Loucy (cell line): ENCODE measurements around the gene GADL1.

Source experiments
- H2AFZ ChIP-seq: fragments of 200-600 bp; sonication (generic); 2 replicates; pipeline ENCODE4 v1.6.0; 2016; ENCODE audit warnings: antibody characterized with exemption, mild to moderate bottlenecking, low read length, moderate library complexity
- H3F3A ChIP-seq: fragments of 200-600 bp; 2 replicates; pipeline ENCODE4 v1.6.0; 2016; ENCODE audit warnings: antibody characterized with exemption, low read depth, mild to moderate bottlenecking
- H3K27me3 ChIP-seq: fragments of 200-600 bp; sonication (generic); 2 replicates; pipeline ENCODE4 v1.6.1; 2014; ENCODE audit warnings: low read length, mild to moderate bottlenecking; ENCODE audit not compliant: insufficient read depth, poor library complexity, severe bottlenecking
- H3K36me3 ChIP-seq: fragments of 200-600 bp; sonication (generic); 2 replicates; pipeline ENCODE4 v1.6.1; 2016; ENCODE audit warnings: low read length; ENCODE audit not compliant: insufficient read depth
- H3K4me1 ChIP-seq: fragments of 200-600 bp; sonication (generic); 2 replicates; pipeline ENCODE4 v1.5.1; 2014; ENCODE audit warnings: low read length, mild to moderate bottlenecking; ENCODE audit not compliant: insufficient read depth, poor library complexity, severe bottlenecking
- H3K4me2 ChIP-seq: fragments of 200-600 bp; sonication (generic); 2 replicates; pipeline ENCODE4 v1.6.0; 2014; ENCODE audit warnings: antibody characterized with exemption, low read length, low read depth, mild to moderate bottlenecking; ENCODE audit not compliant: poor library complexity, severe bottlenecking
- H3K4me3 ChIP-seq: fragments of 200-600 bp; sonication (generic); 2 replicates; pipeline ENCODE4 v1.5.1; 2014; ENCODE audit warnings: low read length, mild to moderate bottlenecking, mixed read lengths; ENCODE audit not compliant: poor library complexity, severe bottlenecking
- H3K79me2 ChIP-seq: fragments of 200-600 bp; sonication (generic); 2 replicates; pipeline ENCODE4 v1.6.1; 2014; ENCODE audit warnings: low read length; ENCODE audit not compliant: insufficient read depth
- H3K9ac ChIP-seq: fragments of 200-600 bp; sonication (generic); 2 replicates; pipeline ENCODE4 v1.6.0; 2014; ENCODE audit warnings: mild to moderate bottlenecking, low read depth, low read length, moderate library complexity; ENCODE audit not compliant: poor library complexity, severe bottlenecking
- H3K9me2 ChIP-seq: fragments of 200-600 bp; sonication (generic); replicated peaks from 2 replicates; pipeline ENCODE4 v1.6.1; 2016; ENCODE audit warnings: low read depth, low read length, mixed read lengths
- H3K9me3 ChIP-seq: fragments of 200-600 bp; sonication (generic); 2 replicates; pipeline ENCODE4 v1.6.1; 2014; ENCODE audit warnings: mild to moderate bottlenecking, antibody characterized with exemption, low read length, low read depth; ENCODE audit not compliant: insufficient read depth
- H4K20me1 ChIP-seq: fragments of 200-600 bp; sonication (generic); 2 replicates; pipeline ENCODE4 v1.6.0; 2014; ENCODE audit warnings: antibody characterized with exemption, low read length, mild to moderate bottlenecking; ENCODE audit not compliant: insufficient read depth, poor library complexity, severe bottlenecking
- CTCF ChIP-seq: fragments of 200-600 bp; sonication (generic); conservative IDR thresholded peaks from 2 replicates; pipeline ENCODE4 v1.5.1; 2014; ENCODE audit warnings: mild to moderate bottlenecking, antibody characterized with exemption, low read length
- EZH2phosphoT487 ChIP-seq: fragments of 200-600 bp; IDR thresholded peaks from 2 replicates; pipeline ENCODE4 v1.6.1; 2018; ENCODE audit warnings: antibody characterized with exemption, mild to moderate bottlenecking, moderate library complexity, borderline replicate concordance

Gene GADL1

GRCh38 chr3:30699927-30700326 lies 194.5 kb downstream of the GADL1 start:
- Histone ChIP-seq H3K9me2 (no peaks in the 10 kb centered on the region), H3K27me3 (no peaks in the 10 kb centered on the region), H3K36me3 (peaks cover 10% of the 10 kb centered on the region; the same call in 1 of the 2 replicates), H2AFZ (no peak overlapping the region), H3F3A (no peaks in the 10 kb centered on the region), H3K9me3 (0 out of 2 replicates have a peak, but pooled peaks cover 8% of the 10 kb centered on the region), H3K4me1 (no peaks in the 10 kb centered on the region), H3K4me3 (no peak overlapping the region), H4K20me1 (no peaks in the 10 kb centered on the region), H3K79me2 (no peaks in the 10 kb centered on the region), H3K9ac (no peak overlapping the region), H3K4me2 (no peak overlapping the region)
- TF ChIP-seq CTCF (no peak), EZH2phosphoT487 (no peak)

- H3K4me2 ChIP-seq, result no peak overlapping the region
- no peaks in the 10 kb centered on the region for H3K4me1 ChIP-seq
- H4K20me1 ChIP-seq, result no peaks in the 10 kb centered on the region
- peaks cover 24% of the 10 kb centered on the region for H3K36me3 ChIP-seq
- no peaks in the 10 kb centered on the region for H3K79me2 ChIP-seq
- H3K9ac ChIP-seq, result no peak overlapping the region
- H2AFZ ChIP-seq, result no peak overlapping the region
- no peaks in the 10 kb centered on the region for H3F3A ChIP-seq
- H3K27me3 ChIP-seq, result no peaks in the 10 kb centered on the region
- H3K9me3 ChIP-seq, result 0 out of 2 replicates have a peak, but pooled peaks cover 8% of the 10 kb centered on the region
- TF ChIP-seq CTCF (no peak), EZH2phosphoT487 (no peak)
- no peaks in the 10 kb centered on the region for H3K9me2 ChIP-seq
- no peak overlapping the region for H3K4me3 ChIP-seq
Observed at GRCh38 chr3:30698549-30698948, 195.9 kb downstream of the GADL1 start.

- peaks cover 39% of the 10 kb centered on the region for H3K36me3 ChIP-seq
- no peak overlapping the region for H3K4me2 ChIP-seq
Observed at GRCh38 chr3:30696896-30697295, 197.6 kb downstream of the GADL1 start.

More at GRCh38 chr3:30696896-30697295, 197.6 kb downstream of the GADL1 start:
- TF ChIP-seq CTCF, result no peak
- no peak for TF ChIP-seq EZH2phosphoT487
- Histone ChIP-seq H3K9ac (no peak overlapping the region), H3K79me2 (no peaks in the 10 kb centered on the region), H3K4me1 (peaks cover 4% of the 10 kb centered on the region), H4K20me1 (no peaks in the 10 kb centered on the region), H3K9me2 (no peaks in the 10 kb centered on the region), H2AFZ (no peak overlapping the region), H3K9me3 (no peaks in the 10 kb centered on the region), H3K4me3 (no peak overlapping the region), H3F3A (no peaks in the 10 kb centered on the region), H3K27me3 (no peaks in the 10 kb centered on the region)
